Measurements from ENCODE around the gene ZNF556. TPM values are rescaled to one million over a fixed set of nuclear protein-coding genes. Genes with fewer than 3 reads are reported as not detected.
A peak's percentile ranks its signal among the peaks of the same experiment; 100 is the strongest.

ZNF556 gene
- polyA plus RNA-seq, 3 donors: not detected

DNA sequence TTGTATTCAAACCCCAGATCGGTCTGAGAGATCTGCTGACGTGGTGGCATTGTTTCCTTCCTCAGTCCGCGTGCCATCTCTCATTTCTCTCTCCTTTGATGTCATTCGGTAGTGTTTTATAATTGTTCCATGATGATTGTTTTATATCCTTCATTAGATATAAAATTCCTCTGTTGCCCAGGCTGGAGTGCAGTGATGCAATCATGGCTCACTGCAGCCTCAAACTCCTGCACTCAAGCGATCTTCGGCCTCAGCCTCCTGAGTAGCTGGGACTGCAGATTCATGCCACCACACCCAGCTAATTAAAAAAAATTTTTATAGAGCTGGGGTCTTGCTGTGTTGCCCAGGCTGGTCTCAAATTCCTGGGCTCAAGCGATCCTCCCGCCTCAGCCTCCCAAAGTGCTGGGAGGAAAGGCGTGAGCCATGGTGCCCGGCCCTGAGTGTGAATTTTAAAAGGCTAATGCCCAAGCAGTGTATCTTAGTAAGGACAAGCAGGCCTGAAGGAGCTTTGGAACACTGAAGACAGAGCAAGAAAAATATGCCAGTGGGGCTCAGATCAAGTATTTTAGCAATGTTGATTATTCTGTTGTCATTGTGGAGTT is 38.9 kb downstream of the ZNF556 start:
- H3K4me2 ChIP-seq (replicated peaks; ENCODE audit: extremely low read depth, low read length, poor library complexity, severe bottlenecking): no peak overlapping the region
- Mint-ChIP-seq H3K9me3 (peaks cover 7 to 22% (median 10%) of the 10 kb centered on the region in 7 donors), H3K27ac (peak overlapping the region in 1 of 7 donors; percentile 10), H3K4me3 (no peak overlapping the region), H3K27me3 (ENCODE audit: low read depth in 3 of 3) (peaks cover 0 to 3% (median 0%) of the 10 kb centered on the region in 3 donors), H3K36me3 (peaks cover 6 to 13% of the 10 kb centered on the region in 2 donors), H3K4me1 (peaks cover 14% of the 10 kb centered on the region)
- intact Hi-C loops (cut with micrococcal nuclease): no loop called here
- H3K4me1 ChIP-seq (ENCODE audit: control insufficient read depth in 1 of 2, insufficient read depth in 2 of 2, low read length in 2 of 2): peaks cover 8 to 9% of the 10 kb centered on the region in 2 donors
- peaks cover 0 to 7% of the 10 kb centered on the region in 2 donors for H3K9me3 ChIP-seq (replicated peaks in 1 of 2; ENCODE audit: control insufficient read depth in 1 of 2, insufficient read depth in 1 of 2, low read length in 2 of 2)
- no peak overlapping the region for H3K4me3 ChIP-seq (replicated peaks in 1 of 3; ENCODE audit: low read depth in 2 of 3, low read length in 3 of 3)
- no peak overlapping the region for H2AFZ ChIP-seq (ENCODE audit: insufficient read depth, low read depth, low read length, poor library complexity, severe bottlenecking)
- H3K27ac ChIP-seq (ENCODE audit: low read depth in 1 of 2, low read length in 2 of 2): no peak overlapping the region
- no peaks in the 10 kb centered on the region for H3K36me3 ChIP-seq (replicated peaks in 1 of 2; ENCODE audit: control insufficient read depth in 1 of 2, insufficient read depth in 2 of 2, low read length in 2 of 2)
- TF ChIP-seq CTCF (IDR thresholded peaks at IDR 0.05): no peak
- no peaks in the 10 kb centered on the region for H3K27me3 ChIP-seq (ENCODE audit: control insufficient read depth in 2 of 2, insufficient read depth in 2 of 2, low read length in 2 of 2)
- DNase-seq: no peak
- 100% methylated on average over 4 of the region's 11 CpGs for WGBS (ENCODE audit: insufficient coverage)
- no peak overlapping the region for H3K9ac ChIP-seq (ENCODE audit: insufficient read depth, low read length, poor library complexity, severe bottlenecking)
- no peaks in the 10 kb centered on the region for H4K20me1 ChIP-seq (ENCODE audit: insufficient read depth, low read length)
- peaks cover 22% of the 10 kb centered on the region for H3K79me2 ChIP-seq (ENCODE audit: insufficient read depth, low read length)

GRCh38 chr19:2906631-2907195 is 39.6 kb downstream of the ZNF556 start:
- H3K27ac Mint-ChIP-seq: no peak overlapping the region

More at GRCh38 chr19:2906631-2907195, 39.6 kb downstream of the ZNF556 start:
- no peak for DNase-seq
- Histone ChIP-seq H3K4me2 (replicated peaks; ENCODE audit: extremely low read depth, low read length, poor library complexity, severe bottlenecking) (no peak overlapping the region), H3K27ac (ENCODE audit: low read depth in 1 of 2, low read length in 2 of 2) (no peak overlapping the region), H3K27me3 (ENCODE audit: control insufficient read depth in 2 of 2, insufficient read depth in 2 of 2, low read length in 2 of 2) (no peaks in the 10 kb centered on the region), H3K79me2 (ENCODE audit: insufficient read depth, low read length) (peaks cover 23% of the 10 kb centered on the region), H3K9ac (ENCODE audit: insufficient read depth, low read length, poor library complexity, severe bottlenecking) (no peak overlapping the region), H3K4me3 (replicated peaks in 1 of 3; ENCODE audit: low read depth in 2 of 3, low read length in 3 of 3) (no peak overlapping the region), H4K20me1 (ENCODE audit: insufficient read depth, low read length) (no peaks in the 10 kb centered on the region), H2AFZ (ENCODE audit: insufficient read depth, low read depth, low read length, poor library complexity, severe bottlenecking) (no peak overlapping the region), H3K4me1 (ENCODE audit: control insufficient read depth in 1 of 2, insufficient read depth in 2 of 2, low read length in 2 of 2) (peaks cover under 1 to 2% of the 10 kb centered on the region in 2 donors), H3K36me3 (replicated peaks in 1 of 2; ENCODE audit: control insufficient read depth in 1 of 2, insufficient read depth in 2 of 2, low read length in 2 of 2) (peaks cover 0 to under 1% of the 10 kb centered on the region in 2 donors), H3K9me3 (replicated peaks in 1 of 2; ENCODE audit: control insufficient read depth in 1 of 2, insufficient read depth in 1 of 2, low read length in 2 of 2) (peaks cover 2 to 13% of the 10 kb centered on the region in 2 donors)
- TF ChIP-seq CTCF (IDR thresholded peaks at IDR 0.05): no peak
- intact Hi-C loops (cut with micrococcal nuclease): no loop called here
- H3K4me3 Mint-ChIP-seq: no peak overlapping the region
- H3K4me1 Mint-ChIP-seq: peaks cover 7% of the 10 kb centered on the region
- peaks cover 6 to 18% of the 10 kb centered on the region in 2 donors for H3K36me3 Mint-ChIP-seq
- peaks cover 0 to 3% (median 0%) of the 10 kb centered on the region in 3 donors for H3K27me3 Mint-ChIP-seq (ENCODE audit: low read depth in 3 of 3)
- H3K9me3 Mint-ChIP-seq: peaks cover 10 to 29% (median 17%) of the 10 kb centered on the region in 7 donors
- WGBS (ENCODE audit: insufficient coverage): 96% methylated on average over 15 of the region's 20 CpGs

All from CD14-positive monocyte (primary cell).